ENCODE measurements around the gene KLF3. TPM values are rescaled to one million over a fixed set of nuclear protein-coding genes. Genes with fewer than 3 reads are reported as not detected.

The KLF3 gene
- total RNA-seq, 1 experiment from 2014 or later: 14.6 TPM

DNA sequence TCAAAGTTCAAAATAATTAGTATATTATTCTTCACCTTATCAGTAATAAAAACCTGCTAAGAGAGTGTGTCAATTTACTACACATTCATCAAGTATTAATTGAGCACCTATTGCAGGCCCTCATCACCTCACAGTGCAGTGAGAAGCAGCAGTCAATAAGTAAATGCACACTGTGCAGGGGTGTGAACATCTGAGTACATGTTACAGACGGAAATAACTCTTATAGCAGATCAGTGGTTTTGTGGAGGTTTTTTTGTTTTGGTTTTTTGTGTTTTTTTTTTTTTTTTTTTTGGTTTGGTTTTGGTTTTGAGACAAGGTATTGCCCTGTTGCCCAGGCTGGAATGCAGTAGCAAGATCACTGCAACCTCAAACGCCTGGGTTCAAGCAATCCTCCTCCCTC lies 20.3 kb downstream of the KLF3 start:
- no peaks in the 10 kb centered on the region for H3K4me1 ChIP-seq (ENCODE audit: insufficient read depth, low read length)
- no peak for DNase-seq
- no peak overlapping the region for H3K27ac ChIP-seq (ENCODE audit: low read length)
- no peak overlapping the region for H3K9ac ChIP-seq (ENCODE audit: low read length)
- H3K79me2 ChIP-seq (ENCODE audit: low read length): peaks cover 47% of the 10 kb centered on the region
- ATAC-seq: no peak
- no TSS peak for BruUV-seq (replicated peaks)
- no peaks in the 10 kb centered on the region for H3K9me2 ChIP-seq (replicated peaks; ENCODE audit: low read length)
- no peak overlapping the region for H2AFZ ChIP-seq (ENCODE audit: low read length)
- POLR2A ChIA-PET (ENCODE audit: unreplicated experiment): no interaction called here
- no peaks in the 10 kb centered on the region for H3K27me3 ChIP-seq (ENCODE audit: low read length)
- H4K20me1 ChIP-seq (ENCODE audit: low read length): peaks cover 15% of the 10 kb centered on the region; the same call in 1 of the 2 replicates
- H3K4me2 ChIP-seq (ENCODE audit: low read length): no peak overlapping the region
- TF ChIP-seq, protein P1, sequence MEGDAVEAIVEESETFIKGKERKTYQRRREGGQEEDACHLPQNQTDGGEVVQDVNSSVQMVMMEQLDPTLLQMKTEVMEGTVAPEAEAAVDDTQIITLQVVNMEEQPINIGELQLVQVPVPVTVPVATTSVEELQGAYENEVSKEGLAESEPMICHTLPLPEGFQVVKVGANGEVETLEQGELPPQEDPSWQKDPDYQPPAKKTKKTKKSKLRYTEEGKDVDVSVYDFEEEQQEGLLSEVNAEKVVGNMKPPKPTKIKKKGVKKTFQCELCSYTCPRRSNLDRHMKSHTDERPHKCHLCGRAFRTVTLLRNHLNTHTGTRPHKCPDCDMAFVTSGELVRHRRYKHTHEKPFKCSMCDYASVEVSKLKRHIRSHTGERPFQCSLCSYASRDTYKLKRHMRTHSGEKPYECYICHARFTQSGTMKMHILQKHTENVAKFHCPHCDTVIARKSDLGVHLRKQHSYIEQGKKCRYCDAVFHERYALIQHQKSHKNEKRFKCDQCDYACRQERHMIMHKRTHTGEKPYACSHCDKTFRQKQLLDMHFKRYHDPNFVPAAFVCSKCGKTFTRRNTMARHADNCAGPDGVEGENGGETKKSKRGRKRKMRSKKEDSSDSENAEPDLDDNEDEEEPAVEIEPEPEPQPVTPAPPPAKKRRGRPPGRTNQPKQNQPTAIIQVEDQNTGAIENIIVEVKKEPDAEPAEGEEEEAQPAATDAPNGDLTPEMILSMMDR (conservative IDR thresholded peaks at IDR 0.05; ENCODE audit: low read depth, low read length): no peak
- TF ChIP-seq EZH2 (IDR thresholded peaks at IDR 0.05; ENCODE audit: low read length, unreplicated experiment) (no peak), EZH2phosphoT487 (IDR thresholded peaks at IDR 0.05; ENCODE audit: borderline replicate concordance, low read length) (no peak)
- no peaks in the 10 kb centered on the region for H3K9me3 ChIP-seq (ENCODE audit: low read length)
- H3F3A ChIP-seq (ENCODE audit: low read length, unreplicated experiment): no peaks in the 10 kb centered on the region
- CTCF ChIA-PET: no interaction called here
- intact Hi-C loops (cut with micrococcal nuclease): no loop called here
- peaks cover 32% of the 10 kb centered on the region for H3K36me3 ChIP-seq (ENCODE audit: low read depth, low read length)
- no peak overlapping the region for H3K4me3 ChIP-seq (ENCODE audit: low read length)

DNA sequence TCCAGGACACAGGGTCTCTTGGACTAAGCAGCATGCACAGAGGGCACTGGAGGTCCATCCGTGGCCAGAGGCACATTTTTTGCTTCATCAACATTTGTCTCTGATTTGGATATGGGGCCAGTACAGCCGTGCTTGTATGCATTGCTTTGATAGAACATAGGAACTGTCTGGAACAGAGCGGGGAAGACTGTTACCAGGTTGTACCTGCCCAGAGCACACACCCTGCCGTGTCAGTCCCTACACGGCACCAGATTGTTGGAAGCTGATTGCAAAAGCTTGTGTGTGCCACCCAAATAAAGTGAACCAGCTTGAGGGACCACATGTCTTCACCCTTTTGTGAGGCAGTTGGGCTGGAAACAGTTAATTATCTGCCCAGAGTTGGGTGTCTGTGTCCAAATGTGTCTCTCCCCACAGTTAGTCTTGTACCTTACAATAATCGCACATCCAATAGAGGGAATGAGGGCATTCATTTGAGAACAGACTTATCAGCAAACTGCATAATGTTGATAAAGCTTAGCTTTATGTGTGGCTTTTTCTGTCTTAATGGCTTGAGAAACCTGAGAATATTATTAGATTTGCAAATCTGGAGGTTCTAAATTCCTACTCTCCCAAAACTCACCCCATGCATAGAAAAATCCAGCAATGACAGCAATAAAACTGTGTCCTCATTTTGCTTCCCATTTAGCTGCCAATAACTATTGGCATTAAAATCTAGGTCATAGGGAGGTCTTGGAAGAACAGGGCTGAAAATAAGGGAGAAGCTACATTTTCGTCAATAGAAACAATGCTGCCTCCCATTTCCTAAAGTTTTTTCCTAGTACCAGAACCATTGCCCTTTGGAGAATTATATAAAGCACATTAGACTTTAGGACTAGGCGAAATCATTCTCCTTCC lies 21.2 kb downstream of the KLF3 start:
- no peak overlapping the region for H3K4me3 ChIP-seq (ENCODE audit: low read length)
- H3K79me2 ChIP-seq (ENCODE audit: low read length): peaks cover 40% of the 10 kb centered on the region
- H3K9me3 ChIP-seq (ENCODE audit: low read length): no peaks in the 10 kb centered on the region
- no peaks in the 10 kb centered on the region for H3K9me2 ChIP-seq (replicated peaks; ENCODE audit: low read length)
- H3K9ac ChIP-seq (ENCODE audit: low read length): no peak overlapping the region
- H2AFZ ChIP-seq (ENCODE audit: low read length): no peak overlapping the region
- no peak for ATAC-seq
- H4K20me1 ChIP-seq (ENCODE audit: low read length): peaks cover 10% of the 10 kb centered on the region; the same call in 1 of the 2 replicates
- intact Hi-C loops (cut with micrococcal nuclease): no loop called here
- H3K4me1 ChIP-seq (ENCODE audit: insufficient read depth, low read length): no peaks in the 10 kb centered on the region
- TF ChIP-seq, protein P1 (conservative IDR thresholded peaks at IDR 0.05; ENCODE audit: low read depth, low read length): no peak
- TF ChIP-seq EZH2phosphoT487 (IDR thresholded peaks at IDR 0.05; ENCODE audit: borderline replicate concordance, low read length): no peak
- TF ChIP-seq EZH2 (IDR thresholded peaks at IDR 0.05; ENCODE audit: low read length, unreplicated experiment): no peak
- ChIA-PET POLR2A (ENCODE audit: unreplicated experiment) (no interaction called here), CTCF (no interaction called here)
- H3K36me3 ChIP-seq (ENCODE audit: low read depth, low read length): peaks cover 42% of the 10 kb centered on the region
- no peak overlapping the region for H3K4me2 ChIP-seq (ENCODE audit: low read length)
- no peak for DNase-seq
- BruUV-seq (replicated peaks): no TSS peak
- no peaks in the 10 kb centered on the region for H3K27me3 ChIP-seq (ENCODE audit: low read length)
- H3F3A ChIP-seq (ENCODE audit: low read length, unreplicated experiment): no peaks in the 10 kb centered on the region
- no peak overlapping the region for H3K27ac ChIP-seq (ENCODE audit: low read length)

DNA sequence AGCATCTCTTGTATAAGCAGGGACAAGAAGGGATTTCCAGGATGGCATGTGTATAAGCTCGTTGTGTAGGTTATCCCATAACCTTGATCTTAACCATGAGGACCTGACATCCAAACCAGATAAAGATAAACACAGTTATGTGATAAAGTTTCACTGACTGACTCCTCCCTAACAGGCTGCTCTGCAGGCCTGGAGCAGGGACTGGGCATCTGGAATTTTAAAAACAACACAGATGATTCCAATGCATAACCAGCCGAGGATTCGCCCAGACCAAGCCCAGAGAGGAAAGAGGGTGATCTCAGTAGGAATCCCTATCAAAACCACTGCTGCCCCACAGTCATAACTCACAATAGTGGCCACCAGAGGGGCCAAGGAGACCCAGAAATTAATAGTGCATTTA lies 22.7 kb downstream of the KLF3 start:
- intact Hi-C loops (cut with micrococcal nuclease): no loop called here
- Histone ChIP-seq H3K9ac (ENCODE audit: low read length) (no peak overlapping the region), H3K36me3 (ENCODE audit: low read depth, low read length) (peaks cover 42% of the 10 kb centered on the region), H3K27ac (ENCODE audit: low read length) (no peak overlapping the region), H4K20me1 (ENCODE audit: low read length) (peaks cover 10% of the 10 kb centered on the region; the same call in 1 of the 2 replicates), H3K9me2 (replicated peaks; ENCODE audit: low read length) (no peaks in the 10 kb centered on the region), H2AFZ (ENCODE audit: low read length) (no peak overlapping the region), H3K9me3 (ENCODE audit: low read length) (no peaks in the 10 kb centered on the region), H3F3A (ENCODE audit: low read length, unreplicated experiment) (no peaks in the 10 kb centered on the region), H3K4me2 (ENCODE audit: low read length) (no peak overlapping the region), H3K79me2 (ENCODE audit: low read length) (peaks cover 32% of the 10 kb centered on the region), H3K4me3 (ENCODE audit: low read length) (no peak overlapping the region), H3K4me1 (ENCODE audit: insufficient read depth, low read length) (no peaks in the 10 kb centered on the region), H3K27me3 (ENCODE audit: low read length) (no peaks in the 10 kb centered on the region)
- ChIA-PET POLR2A (ENCODE audit: unreplicated experiment) (no interaction called here), CTCF (no interaction called here)
- TF ChIP-seq, protein P1 (conservative IDR thresholded peaks at IDR 0.05; ENCODE audit: low read depth, low read length): no peak
- TF ChIP-seq EZH2phosphoT487 (IDR thresholded peaks at IDR 0.05; ENCODE audit: borderline replicate concordance, low read length): no peak
- TF ChIP-seq EZH2 (IDR thresholded peaks at IDR 0.05; ENCODE audit: low read length, unreplicated experiment): no peak
- DNase-seq (no peak), ATAC-seq (no peak)
- no TSS peak for BruUV-seq (replicated peaks)
